IPS-15b (cell line): ENCODE results near the gene CHST8.
"Not testable (repeated sequence)": the region's sequence is repeated elsewhere in the genome, so short reads cannot be mapped to it uniquely, and the experiment has no call there.

Source experiments
- H3K27me3 ChIP-seq: one replicate; pipeline ENCODE4 v1.6.1; 2013; ENCODE audit warnings: low read length; ENCODE audit not compliant: control insufficient read depth, insufficient read depth
- H3K36me3 ChIP-seq: one replicate; pipeline ENCODE4 v1.6.1; 2013; ENCODE audit warnings: low read length; ENCODE audit not compliant: control insufficient read depth, insufficient read depth
- H3K4me1 ChIP-seq: one replicate; pipeline ENCODE4 v1.6.1; 2013; ENCODE audit warnings: mild to moderate bottlenecking, low read length; ENCODE audit not compliant: control insufficient read depth, insufficient read depth
- H3K4me3 ChIP-seq: one replicate; pipeline ENCODE4 v1.5.1; 2013; ENCODE audit warnings: low read depth, low read length
- H3K9ac ChIP-seq: one replicate; pipeline ENCODE4 v1.6.1; 2013; ENCODE audit warnings: low read depth, mild to moderate bottlenecking, low read length
- H3K9me3 ChIP-seq: one replicate; pipeline ENCODE4 v1.6.1; 2013; ENCODE audit warnings: mild to moderate bottlenecking, low read length; ENCODE audit not compliant: control insufficient read depth, insufficient read depth

The CHST8 gene

DNA sequence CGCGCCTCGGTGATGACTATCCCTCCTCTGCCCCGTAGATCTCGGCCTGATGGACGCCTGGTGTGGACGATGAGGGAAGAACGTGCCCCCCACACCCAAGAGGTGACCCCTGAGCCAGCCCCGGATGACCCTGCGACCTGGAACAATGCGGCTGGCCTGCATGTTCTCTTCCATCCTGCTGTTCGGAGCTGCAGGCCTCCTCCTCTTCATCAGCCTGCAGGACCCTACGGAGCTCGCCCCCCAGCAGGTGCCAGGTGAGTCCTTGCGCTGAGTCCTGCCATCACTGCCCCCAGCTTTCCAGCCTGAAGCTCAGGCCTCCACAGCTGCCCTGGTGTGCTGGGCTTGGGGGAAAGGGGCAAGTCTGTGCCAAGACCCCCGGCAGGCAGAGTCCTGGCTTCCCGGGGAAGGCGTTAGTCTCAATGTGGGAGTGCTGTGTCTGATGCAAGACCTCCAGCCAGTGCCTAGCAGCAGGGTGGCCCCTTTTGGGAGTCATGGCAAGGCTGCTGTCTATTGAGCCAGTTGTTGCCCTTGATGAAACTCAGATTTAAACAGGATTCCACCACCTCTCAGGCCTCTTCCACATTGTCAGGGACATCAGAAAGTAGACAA lies 67.5 kb downstream of the CHST8 start:
- Histone ChIP-seq H3K36me3 (peaks cover 12% of the 10 kb centered on the region), H3K4me3 (no peak overlapping the region), H3K9ac (no peak overlapping the region), H3K4me1 (no peaks in the 10 kb centered on the region), H3K27me3 (no peaks in the 10 kb centered on the region), H3K9me3 (no peaks in the 10 kb centered on the region)

DNA sequence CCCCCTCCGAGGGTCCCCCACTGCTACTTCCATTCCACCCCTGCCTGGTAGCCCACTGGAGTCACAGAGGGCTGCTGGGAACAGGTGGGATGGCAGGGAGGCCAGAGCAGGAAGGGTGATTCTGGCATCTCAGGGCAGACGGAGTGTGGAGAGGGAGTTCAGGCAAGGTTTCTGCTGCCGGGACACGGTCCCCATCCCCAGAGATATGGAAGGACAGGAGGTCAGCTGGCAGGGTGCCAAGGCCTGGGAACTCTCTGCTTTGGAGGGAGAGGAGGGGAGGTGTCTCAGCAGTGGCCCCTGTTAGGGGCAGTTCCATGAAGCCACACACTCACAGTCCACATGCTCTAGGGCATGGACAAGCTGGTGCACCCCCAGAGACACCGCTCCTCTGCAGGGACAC lies 68.1 kb downstream of the CHST8 start:
- Histone ChIP-seq H3K27me3 (no peaks in the 10 kb centered on the region), H3K4me3 (no peak overlapping the region), H3K36me3 (peaks cover 12% of the 10 kb centered on the region), H3K4me1 (no peaks in the 10 kb centered on the region), H3K9me3 (no peaks in the 10 kb centered on the region), H3K9ac (no peak overlapping the region)

DNA sequence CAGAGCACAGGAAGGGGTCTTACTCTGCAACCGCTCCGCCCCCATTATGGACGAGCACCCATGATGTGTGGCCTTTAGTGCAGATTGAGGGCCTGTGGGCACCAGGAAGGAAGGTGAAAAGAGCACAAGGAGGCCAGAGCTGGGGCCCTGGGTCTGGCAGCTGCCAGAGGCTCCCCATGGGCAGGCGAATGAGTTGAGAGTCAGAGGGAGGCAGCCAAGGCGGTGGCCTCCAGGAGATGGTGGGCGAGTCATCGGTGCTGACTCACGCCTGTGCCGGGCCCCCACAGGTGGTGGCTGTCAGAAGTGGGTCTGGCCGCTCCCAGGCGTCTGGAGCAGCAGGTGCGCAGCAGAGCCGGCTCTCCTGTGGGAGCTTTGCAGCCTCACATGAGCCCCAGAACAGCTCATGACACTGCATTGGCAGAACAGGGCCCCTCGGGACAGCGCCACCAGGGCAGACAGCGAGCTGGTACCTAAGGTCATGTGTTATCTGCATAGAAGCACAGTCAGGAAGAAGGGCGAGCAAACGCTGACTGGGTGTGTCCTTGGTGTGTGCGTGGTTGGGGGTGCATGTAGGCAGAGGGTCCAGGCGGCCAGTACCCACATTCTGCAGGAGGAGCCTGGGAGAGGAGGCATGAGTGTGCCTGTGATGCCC lies 68.8 kb downstream of the CHST8 start:
- no peak overlapping the region for H3K9ac ChIP-seq
- no peaks in the 10 kb centered on the region for H3K9me3 ChIP-seq
- no peaks in the 10 kb centered on the region for H3K4me1 ChIP-seq
- H3K27me3 ChIP-seq: no peaks in the 10 kb centered on the region
- no peak overlapping the region for H3K4me3 ChIP-seq
- peaks cover 12% of the 10 kb centered on the region for H3K36me3 ChIP-seq

DNA sequence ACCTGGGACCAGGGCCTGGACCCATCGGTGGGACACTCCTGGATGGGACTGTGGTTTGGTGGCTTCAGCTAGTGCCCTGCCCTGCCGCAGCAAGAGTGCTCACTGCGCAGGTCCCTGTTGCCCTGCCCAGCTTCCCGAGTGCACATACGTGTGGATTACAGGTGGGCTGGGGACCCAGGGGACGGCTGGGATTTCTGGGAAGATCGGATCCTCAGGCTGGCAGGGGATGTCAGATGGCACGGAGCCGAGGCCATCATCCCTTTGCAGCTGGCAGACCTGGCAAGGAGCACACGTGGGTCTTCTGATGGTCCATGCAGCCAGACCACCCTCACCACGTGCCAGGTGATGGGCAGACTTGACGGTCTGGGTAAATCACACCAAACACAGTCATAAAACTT lies 69.3 kb downstream of the CHST8 start:
- H3K36me3 ChIP-seq: peaks cover 12% of the 10 kb centered on the region
- H3K9ac ChIP-seq: no peak overlapping the region
- H3K4me1 ChIP-seq: no peaks in the 10 kb centered on the region
- H3K4me3 ChIP-seq: no peak overlapping the region
- H3K9me3 ChIP-seq: no peaks in the 10 kb centered on the region
- no peaks in the 10 kb centered on the region for H3K27me3 ChIP-seq

DNA sequence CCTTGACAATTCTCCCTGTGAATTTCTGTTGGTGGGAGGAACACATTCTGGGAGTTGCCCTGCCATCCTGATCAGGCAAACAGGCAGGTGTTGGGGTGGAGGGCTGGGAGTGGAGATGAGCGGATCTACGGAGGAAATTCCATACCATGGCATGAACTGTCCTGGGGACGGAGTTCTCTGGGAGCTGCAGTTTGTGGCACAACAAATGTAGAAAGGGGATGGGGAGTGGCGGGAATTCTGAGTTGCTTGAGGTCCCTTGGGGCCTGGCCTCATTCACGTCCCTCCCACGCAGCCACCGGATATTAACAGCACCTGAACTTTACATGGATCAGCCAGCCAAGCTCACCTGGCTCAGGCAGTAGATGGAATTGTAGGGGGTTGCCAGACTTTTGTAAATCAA lies 70.0 kb downstream of the CHST8 start:
- H3K36me3 ChIP-seq: peaks cover 12% of the 10 kb centered on the region
- no peak overlapping the region for H3K4me3 ChIP-seq
- H3K9ac ChIP-seq: no peak overlapping the region
- H3K27me3 ChIP-seq: no peaks in the 10 kb centered on the region
- no peaks in the 10 kb centered on the region for H3K4me1 ChIP-seq
- no peaks in the 10 kb centered on the region for H3K9me3 ChIP-seq

DNA sequence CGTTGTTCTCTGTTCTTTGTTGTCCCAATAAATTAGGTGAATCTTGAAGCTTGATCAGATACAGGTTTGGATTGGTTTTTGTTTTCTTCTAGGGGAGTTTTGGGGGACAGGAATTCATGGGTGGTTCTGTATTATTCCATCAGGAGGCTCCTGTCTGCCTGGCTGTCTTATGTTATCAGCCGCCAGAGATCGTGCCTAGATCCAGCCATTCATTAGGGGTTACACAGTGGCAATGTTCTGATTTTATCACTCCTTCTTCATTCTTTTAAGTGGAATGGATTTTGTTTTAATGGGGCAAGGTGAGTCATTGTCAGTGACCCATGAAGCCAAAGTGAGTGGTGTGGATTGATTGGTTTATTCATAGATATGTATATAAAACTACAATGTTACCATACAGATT lies 71.9 kb downstream of the CHST8 start:
- peaks cover 12% of the 10 kb centered on the region for H3K36me3 ChIP-seq
- no peaks in the 10 kb centered on the region for H3K9me3 ChIP-seq
- no peak overlapping the region for H3K4me3 ChIP-seq
- H3K9ac ChIP-seq: no peak overlapping the region
- H3K4me1 ChIP-seq: no peaks in the 10 kb centered on the region
- H3K27me3 ChIP-seq: no peaks in the 10 kb centered on the region

DNA sequence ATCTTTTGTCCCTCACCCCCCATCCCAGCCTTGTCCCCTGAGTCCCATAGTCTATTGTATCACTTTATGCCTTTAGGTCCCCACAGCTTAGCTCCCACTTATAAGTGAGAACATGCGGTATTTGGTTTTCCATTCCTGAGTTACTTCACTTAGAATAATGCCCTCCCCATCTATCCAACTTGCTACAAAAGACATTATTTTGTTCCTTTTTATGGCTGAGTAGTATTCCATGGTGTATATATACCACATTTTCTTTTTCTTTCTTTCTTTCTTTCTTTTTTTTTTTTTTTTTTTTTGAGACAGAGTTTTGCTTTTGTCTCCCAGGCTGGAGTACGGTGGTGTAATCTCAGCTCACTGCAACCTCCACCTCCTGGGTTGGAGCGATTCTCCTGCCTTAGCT lies 73.8 kb downstream of the CHST8 start:
- H3K9me3 ChIP-seq, H3K4me3 ChIP-seq, H3K4me1 ChIP-seq, H3K27me3 ChIP-seq, H3K9ac ChIP-seq: not testable (repeated sequence)
- peaks cover 13% of the 10 kb centered on the region for H3K36me3 ChIP-seq

DNA sequence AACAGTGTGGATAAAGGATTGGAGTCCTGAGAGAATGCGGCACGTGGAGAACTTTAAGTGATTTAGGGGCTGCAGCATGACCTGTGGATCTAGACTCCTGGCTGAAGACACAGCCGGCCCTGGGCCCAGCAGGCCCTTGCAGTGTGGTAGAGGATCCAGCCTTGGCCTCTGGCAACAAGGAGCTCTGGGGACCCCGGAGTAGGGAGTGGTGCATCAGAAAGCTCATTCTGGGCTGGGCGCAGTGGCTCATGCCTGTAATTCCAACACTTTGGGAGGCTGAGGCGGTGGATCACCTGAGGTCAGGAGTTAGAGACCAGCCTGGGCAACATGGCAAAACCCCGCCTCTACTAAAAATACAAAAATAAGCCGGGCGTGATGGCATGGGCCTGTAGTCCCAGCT lies 76.0 kb downstream of the CHST8 start:
- Histone ChIP-seq H3K4me1 (peaks cover 2% of the 10 kb centered on the region), H3K9me3 (no peaks in the 10 kb centered on the region), H3K9ac (no peak overlapping the region), H3K27me3 (no peaks in the 10 kb centered on the region), H3K4me3 (no peak overlapping the region), H3K36me3 (peaks cover 7% of the 10 kb centered on the region)

DNA sequence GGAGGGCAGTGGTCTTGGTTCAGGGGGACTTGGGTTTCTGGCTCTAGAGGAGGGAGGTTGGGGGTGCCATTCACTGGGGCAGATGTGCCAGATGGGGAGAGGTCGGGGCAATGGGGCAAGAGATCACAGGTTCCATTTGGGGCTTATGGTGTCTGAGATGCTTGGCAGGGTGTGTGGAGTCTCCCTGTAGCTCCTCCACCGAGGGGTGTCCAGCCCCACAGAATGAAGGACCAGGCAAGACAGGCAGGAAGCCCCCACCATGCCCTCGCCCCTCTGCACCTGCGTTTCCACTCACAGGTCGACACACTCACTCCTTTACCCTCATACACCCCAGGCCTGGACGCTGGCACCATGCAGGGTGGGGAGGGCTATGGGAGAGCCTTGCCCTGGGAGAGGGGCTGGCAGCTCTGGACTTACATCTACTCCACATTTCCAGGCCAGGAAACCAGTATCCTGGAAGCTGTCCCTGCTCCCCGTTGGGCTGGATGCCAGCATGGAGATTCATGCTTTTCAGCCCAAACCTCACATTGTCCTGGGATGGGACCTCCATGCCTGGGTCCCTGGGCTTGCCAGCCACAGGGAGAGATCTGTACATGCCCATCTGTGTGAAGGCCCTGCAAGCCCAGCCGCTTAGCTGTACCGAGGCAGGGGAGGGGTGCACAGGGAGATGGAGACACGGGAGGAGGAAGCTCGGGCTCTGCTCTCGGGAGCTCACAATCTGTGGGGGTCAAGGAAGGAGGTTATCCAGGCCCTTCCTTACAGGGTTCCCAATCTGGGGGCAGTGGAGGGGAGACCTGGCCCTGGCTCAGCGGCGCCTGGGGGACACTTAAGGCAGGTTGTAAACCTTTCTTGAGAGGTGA lies 77.1 kb downstream of the CHST8 start:
- Histone ChIP-seq H3K4me3 (no peak overlapping the region), H3K36me3 (peaks cover 7% of the 10 kb centered on the region), H3K9me3 (no peaks in the 10 kb centered on the region), H3K9ac (no peak overlapping the region), H3K4me1 (peaks cover 2% of the 10 kb centered on the region), H3K27me3 (no peaks in the 10 kb centered on the region)

DNA sequence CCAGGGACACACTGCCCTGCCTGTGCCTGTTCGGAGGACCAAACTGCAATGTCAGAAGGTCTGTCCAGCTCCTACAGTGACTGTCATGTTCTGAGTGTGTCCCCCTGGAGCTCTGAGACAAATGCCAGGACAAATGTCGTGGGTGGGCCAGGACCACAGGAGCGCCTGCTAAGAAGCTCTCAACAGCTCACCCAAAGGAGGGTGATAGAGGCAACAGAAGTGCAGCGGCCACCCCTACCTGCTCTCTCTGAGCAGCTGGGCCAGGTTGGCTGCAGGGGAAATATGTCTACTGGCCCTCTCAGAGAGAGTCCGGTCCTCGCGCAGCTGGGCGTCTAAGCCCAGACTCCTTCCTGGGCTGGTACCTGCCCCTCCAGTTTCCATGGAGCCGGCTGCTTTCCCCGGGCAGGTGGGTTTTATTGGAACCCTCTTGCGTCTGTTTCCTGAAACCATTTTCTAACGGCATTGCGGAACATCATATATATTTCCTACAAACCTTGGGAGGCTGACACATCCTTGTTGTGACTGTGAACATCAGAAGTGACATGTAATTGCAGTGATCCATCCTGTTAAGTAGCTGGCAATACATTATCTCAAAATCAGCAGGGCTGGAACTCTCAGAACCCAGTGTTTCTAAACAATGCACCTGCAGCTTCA lies 78.1 kb downstream of the CHST8 start:
- Histone ChIP-seq H3K4me1 (peaks cover 2% of the 10 kb centered on the region), H3K27me3 (no peaks in the 10 kb centered on the region)

DNA sequence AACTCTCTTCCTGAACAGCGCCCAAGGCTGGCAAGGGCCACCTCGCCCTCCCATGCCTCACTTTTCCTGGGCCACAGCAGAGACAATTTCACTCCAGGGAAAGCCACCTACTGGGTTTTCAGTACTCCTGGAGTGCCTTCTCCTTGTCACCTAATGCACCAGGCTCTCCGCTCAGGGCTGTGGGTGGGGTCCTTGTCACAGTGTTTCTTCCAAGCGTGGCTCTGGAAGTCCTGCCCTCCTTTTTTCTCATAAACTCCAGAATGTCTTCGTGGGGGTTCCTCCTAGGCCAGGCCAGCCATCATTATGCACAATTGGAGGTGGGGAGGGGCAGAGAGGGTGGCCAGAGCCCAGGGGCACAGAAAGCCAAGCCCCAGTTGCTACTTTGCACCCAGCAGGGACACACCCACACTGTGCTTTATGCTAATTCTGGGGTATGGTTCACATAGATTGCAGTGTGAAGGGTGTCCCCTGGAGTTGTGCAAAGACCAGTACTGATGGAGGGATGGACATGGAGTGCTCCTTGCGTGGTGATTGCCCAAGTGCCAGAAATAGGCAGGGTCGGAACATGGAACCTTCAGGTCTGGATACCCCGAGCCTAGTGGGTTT lies 78.8 kb downstream of the CHST8 start:
- Histone ChIP-seq H3K4me1 (peaks cover 2% of the 10 kb centered on the region), H3K36me3 (peaks cover 7% of the 10 kb centered on the region), H3K27me3 (no peaks in the 10 kb centered on the region), H3K4me3 (no peak overlapping the region), H3K9ac (no peak overlapping the region), H3K9me3 (no peaks in the 10 kb centered on the region)

More for the DNA sequence above, 78.1 kb downstream of the CHST8 start:
- Histone ChIP-seq H3K36me3 (peaks cover 7% of the 10 kb centered on the region), H3K9ac (no peak overlapping the region), H3K9me3 (no peaks in the 10 kb centered on the region), H3K4me3 (no peak overlapping the region)
